ENCODE measurements around the gene NANOG. TPM values are rescaled to one million over a fixed set of nuclear protein-coding genes. Genes with fewer than 3 reads are reported as not detected.
A peak's percentile ranks its signal among the peaks of the same experiment; 100 is the strongest.
"Not testable (repeated sequence)": the region's sequence is repeated elsewhere in the genome, so short reads cannot be mapped to it uniquely, and the experiment has no call there.

Gene NANOG
- total and polyA plus RNA-seq, 2 experiments from 2014 or later, result 48.5 to 134 TPM

DNA sequence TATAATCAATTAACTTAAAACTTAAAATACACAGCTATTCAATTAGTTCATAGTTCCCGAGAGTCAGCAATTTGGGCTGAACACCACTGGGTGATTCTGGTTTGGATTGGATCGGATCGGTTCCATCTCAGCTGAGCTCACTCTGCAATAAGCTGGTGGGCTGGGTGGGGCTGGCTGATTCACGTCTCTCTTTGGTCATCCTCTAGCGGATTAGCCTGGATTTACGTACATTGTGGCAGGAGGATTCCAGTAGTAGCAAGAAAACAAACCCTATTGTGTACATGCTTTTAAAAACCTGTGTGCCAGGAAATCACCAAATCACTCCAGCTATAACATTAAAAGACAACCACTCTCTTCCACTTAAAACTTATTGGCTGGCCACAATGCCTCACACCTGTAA lies 38.9 kb upstream of the NANOG start (continued):
- TF ChIP-seq, protein P1, sequence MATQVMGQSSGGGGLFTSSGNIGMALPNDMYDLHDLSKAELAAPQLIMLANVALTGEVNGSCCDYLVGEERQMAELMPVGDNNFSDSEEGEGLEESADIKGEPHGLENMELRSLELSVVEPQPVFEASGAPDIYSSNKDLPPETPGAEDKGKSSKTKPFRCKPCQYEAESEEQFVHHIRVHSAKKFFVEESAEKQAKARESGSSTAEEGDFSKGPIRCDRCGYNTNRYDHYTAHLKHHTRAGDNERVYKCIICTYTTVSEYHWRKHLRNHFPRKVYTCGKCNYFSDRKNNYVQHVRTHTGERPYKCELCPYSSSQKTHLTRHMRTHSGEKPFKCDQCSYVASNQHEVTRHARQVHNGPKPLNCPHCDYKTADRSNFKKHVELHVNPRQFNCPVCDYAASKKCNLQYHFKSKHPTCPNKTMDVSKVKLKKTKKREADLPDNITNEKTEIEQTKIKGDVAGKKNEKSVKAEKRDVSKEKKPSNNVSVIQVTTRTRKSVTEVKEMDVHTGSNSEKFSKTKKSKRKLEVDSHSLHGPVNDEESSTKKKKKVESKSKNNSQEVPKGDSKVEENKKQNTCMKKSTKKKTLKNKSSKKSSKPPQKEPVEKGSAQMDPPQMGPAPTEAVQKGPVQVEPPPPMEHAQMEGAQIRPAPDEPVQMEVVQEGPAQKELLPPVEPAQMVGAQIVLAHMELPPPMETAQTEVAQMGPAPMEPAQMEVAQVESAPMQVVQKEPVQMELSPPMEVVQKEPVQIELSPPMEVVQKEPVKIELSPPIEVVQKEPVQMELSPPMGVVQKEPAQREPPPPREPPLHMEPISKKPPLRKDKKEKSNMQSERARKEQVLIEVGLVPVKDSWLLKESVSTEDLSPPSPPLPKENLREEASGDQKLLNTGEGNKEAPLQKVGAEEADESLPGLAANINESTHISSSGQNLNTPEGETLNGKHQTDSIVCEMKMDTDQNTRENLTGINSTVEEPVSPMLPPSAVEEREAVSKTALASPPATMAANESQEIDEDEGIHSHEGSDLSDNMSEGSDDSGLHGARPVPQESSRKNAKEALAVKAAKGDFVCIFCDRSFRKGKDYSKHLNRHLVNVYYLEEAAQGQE (IDR thresholded peaks at IDR 0.05; ENCODE audit: unreplicated experiment), result no peak

DNA sequence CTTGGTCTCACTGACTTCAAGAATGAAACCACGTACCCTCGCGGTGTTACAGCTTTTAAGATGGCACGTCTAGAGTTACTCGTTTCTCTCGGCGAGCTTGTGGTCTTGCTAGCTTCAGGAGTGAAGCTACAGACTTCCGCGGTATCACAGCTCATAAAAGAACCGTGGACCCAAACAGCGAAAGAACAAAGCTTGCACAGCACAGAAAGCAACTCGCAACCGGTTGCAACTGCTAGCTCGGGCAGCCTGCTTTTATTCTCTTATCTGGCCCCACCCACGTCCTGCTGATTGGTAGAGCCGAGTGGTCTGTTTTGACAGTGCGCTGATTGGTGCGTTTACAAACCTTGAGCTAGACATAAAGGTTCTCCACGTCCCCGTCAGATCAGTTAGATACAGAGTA lies 37.8 kb upstream of the NANOG start:
- Mint-ChIP-seq H3K27me3 (ENCODE audit: insufficient read depth, low read depth, poor library complexity) (peaks cover 8% of the 10 kb centered on the region), H3K27ac (no peak overlapping the region), H3K9me3 (peaks cover 11% of the 10 kb centered on the region), H3K4me3 (no peak overlapping the region), H3K4me1 (peaks cover 6% of the 10 kb centered on the region; the same call in 1 of the 3 replicates), H3K36me3 (ENCODE audit: low read depth) (peaks cover 10% of the 10 kb centered on the region)
- Histone ChIP-seq H3K79me2 (replicated peaks; ENCODE audit: insufficient read depth) (no peaks in the 10 kb centered on the region), H3K36me3 (ENCODE audit: insufficient read depth) (no peaks in the 10 kb centered on the region), H4K20me1 (replicated peaks; ENCODE audit: insufficient read depth) (no peaks in the 10 kb centered on the region), H3F3A (replicated peaks; ENCODE audit: low read depth) (peaks cover 7% of the 10 kb centered on the region; the same call in 1 of the 2 replicates), H3K4me3 (no peak overlapping the region), H3K9me2 (ENCODE audit: insufficient read depth) (no peaks in the 10 kb centered on the region), H3K27ac (ENCODE audit: low read depth) (no peak overlapping the region), H3K4me2 (no peak overlapping the region), H3K27me3 (ENCODE audit: insufficient read depth) (no peaks in the 10 kb centered on the region), H2AFZ (peak overlapping the region; percentile 63), H3K4me1 (ENCODE audit: insufficient read depth) (no peaks in the 10 kb centered on the region)
- no peak for DNase-seq (ENCODE audit: low spot score)
- ATAC-seq, result no peak
- TF ChIP-seq, protein P1 (IDR thresholded peaks at IDR 0.05; ENCODE audit: unreplicated experiment), result no peak
- TF ChIP-seq CREB1 (CRISPR knock-in tag; IDR thresholded peaks at IDR 0.05; ENCODE audit: low read depth), result no peak
- TF ChIP-seq EZH2 (IDR thresholded peaks at IDR 0.05; ENCODE audit: low read depth, unreplicated experiment), result no peak
- TF ChIP-seq POLR2AphosphoS5 (IDR thresholded peaks at IDR 0.05; ENCODE audit: low read depth), result 0 out of 2 replicates have a peak, but pooled peaks have one; percentile 27
- TF ChIP-seq EZH2phosphoT487 (IDR thresholded peaks at IDR 0.05; ENCODE audit: unreplicated experiment), result no peak
- TF ChIP-seq, protein P2, sequence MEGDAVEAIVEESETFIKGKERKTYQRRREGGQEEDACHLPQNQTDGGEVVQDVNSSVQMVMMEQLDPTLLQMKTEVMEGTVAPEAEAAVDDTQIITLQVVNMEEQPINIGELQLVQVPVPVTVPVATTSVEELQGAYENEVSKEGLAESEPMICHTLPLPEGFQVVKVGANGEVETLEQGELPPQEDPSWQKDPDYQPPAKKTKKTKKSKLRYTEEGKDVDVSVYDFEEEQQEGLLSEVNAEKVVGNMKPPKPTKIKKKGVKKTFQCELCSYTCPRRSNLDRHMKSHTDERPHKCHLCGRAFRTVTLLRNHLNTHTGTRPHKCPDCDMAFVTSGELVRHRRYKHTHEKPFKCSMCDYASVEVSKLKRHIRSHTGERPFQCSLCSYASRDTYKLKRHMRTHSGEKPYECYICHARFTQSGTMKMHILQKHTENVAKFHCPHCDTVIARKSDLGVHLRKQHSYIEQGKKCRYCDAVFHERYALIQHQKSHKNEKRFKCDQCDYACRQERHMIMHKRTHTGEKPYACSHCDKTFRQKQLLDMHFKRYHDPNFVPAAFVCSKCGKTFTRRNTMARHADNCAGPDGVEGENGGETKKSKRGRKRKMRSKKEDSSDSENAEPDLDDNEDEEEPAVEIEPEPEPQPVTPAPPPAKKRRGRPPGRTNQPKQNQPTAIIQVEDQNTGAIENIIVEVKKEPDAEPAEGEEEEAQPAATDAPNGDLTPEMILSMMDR (conservative IDR thresholded peaks at IDR 0.05; ENCODE audit: low read depth in 2 of 2), result no peak
- no peak for TF ChIP-seq JUNB (IDR thresholded peaks at IDR 0.05; ENCODE audit: unreplicated experiment)

DNA sequence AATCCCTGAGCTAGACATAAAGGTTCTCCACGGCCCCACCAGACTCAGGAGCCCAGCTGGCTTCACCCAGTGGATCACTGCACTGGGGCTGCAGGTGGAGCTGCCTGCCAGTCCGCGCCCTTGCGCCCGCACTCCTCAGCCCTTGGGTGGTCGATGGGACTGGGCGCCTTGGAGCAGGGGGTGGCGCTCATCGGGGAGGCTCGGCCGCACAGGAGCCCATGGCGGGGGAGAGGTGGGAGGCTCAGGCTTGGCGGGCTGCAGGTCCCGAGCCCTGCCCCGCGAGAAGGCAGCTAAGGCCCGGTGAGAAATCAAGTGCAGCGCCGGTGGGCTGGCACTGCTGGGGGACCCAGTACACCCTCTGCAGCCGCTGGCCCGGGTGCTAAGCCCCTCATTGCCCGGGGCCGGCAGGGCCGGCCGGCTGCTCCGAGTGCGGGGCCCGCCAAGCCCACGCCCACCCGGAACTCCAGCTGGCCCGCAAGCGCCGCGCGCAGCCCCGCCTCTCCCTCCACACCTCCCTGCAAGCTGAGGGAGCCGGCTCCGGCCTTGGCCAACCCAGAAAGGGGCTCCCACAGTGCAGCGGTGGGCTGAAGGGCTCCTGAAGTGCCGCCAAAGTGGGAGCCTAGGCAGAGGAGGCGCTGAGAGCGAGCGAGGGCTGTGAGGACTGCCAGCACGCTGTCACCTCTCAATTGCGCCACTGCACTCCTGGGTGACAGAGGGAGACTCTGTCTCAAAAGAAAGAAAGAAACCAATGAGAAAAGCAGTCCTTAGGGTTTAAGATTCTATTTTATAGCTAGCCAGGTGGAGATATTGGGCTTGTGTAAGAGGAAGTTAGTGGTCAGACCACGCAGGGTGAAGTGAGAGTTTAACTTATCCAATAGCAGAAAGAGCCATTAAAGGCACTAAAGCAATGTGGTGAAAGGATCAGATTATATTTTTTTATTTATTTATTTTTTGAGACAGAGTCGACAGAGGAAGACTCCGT lies 37.0 kb upstream of the NANOG start:
- not testable (repeated sequence) for H3K27me3 Mint-ChIP-seq (ENCODE audit: insufficient read depth, low read depth, poor library complexity); H3F3A ChIP-seq (replicated peaks; ENCODE audit: low read depth); ATAC-seq; H3K9me2 ChIP-seq (ENCODE audit: insufficient read depth); H3K27ac ChIP-seq (ENCODE audit: low read depth); H3K4me1 Mint-ChIP-seq; H3K9me3 Mint-ChIP-seq; H3K4me1 ChIP-seq (ENCODE audit: insufficient read depth); H3K79me2 ChIP-seq (replicated peaks; ENCODE audit: insufficient read depth); H3K4me3 ChIP-seq; H4K20me1 ChIP-seq (replicated peaks; ENCODE audit: insufficient read depth); H3K4me2 ChIP-seq; H3K36me3 Mint-ChIP-seq (ENCODE audit: low read depth); H3K4me3 Mint-ChIP-seq; H3K36me3 ChIP-seq (ENCODE audit: insufficient read depth); DNase-seq (ENCODE audit: low spot score); H3K27ac Mint-ChIP-seq; H3K27me3 ChIP-seq (ENCODE audit: insufficient read depth)
- H2AFZ ChIP-seq, result 0 out of 2 replicates have a peak overlapping the region, but pooled peaks have one; percentile 38

DNA sequence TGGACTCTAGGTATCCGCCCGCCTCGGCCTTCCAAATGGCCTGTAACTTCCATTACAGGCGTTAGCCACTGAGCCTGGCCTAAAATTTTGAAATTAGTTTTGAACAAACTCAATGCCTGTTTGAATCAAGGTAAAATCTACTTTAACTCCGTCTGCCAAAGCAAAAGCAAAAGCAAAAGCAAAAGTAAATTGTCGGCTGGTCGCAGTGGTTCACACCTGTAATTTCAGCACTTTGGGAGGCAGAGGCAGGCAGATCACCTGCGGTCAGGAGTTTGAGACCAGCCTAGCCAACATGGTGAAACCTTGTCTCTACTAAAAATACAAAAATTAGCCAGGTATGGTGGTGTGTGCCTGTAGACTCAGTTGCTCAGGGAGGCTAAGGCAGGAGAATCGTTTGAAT lies 33.5 kb upstream of the NANOG start:
- not testable (repeated sequence) for H2AFZ ChIP-seq; H3K9me3 Mint-ChIP-seq; H3K27me3 Mint-ChIP-seq (ENCODE audit: insufficient read depth, low read depth, poor library complexity); H3K9me2 ChIP-seq (ENCODE audit: insufficient read depth); H3K27ac Mint-ChIP-seq; H3K79me2 ChIP-seq (replicated peaks; ENCODE audit: insufficient read depth); H4K20me1 ChIP-seq (replicated peaks; ENCODE audit: insufficient read depth); DNase-seq (ENCODE audit: low spot score); H3K4me3 ChIP-seq; H3K36me3 Mint-ChIP-seq (ENCODE audit: low read depth); H3K4me2 ChIP-seq; H3K27ac ChIP-seq (ENCODE audit: low read depth); ATAC-seq; H3K36me3 ChIP-seq (ENCODE audit: insufficient read depth); H3K4me3 Mint-ChIP-seq; H3K27me3 ChIP-seq (ENCODE audit: insufficient read depth)
- peaks cover 22% of the 10 kb centered on the region for H3K4me1 Mint-ChIP-seq
- Histone ChIP-seq H3K4me1 (ENCODE audit: insufficient read depth) (peaks cover 30% of the 10 kb centered on the region), H3F3A (replicated peaks; ENCODE audit: low read depth) (peaks cover 18% of the 10 kb centered on the region; the same call in 1 of the 2 replicates)

Measured in GM23338 (cell line).